Hypothalamus (tissue), 51 donors: ENCODE data around the gene SETD2.
"Not testable (repeated sequence)": the region's sequence is repeated elsewhere in the genome, so short reads cannot be mapped to it uniquely, and the experiment has no call there.

ENCODE experiments used
- DNase-seq, 51 donors: peaks; one replicate each; lab custom pipeline; 2025; lab: John Stamatoyannopoulos, UW

The SETD2 gene

GRCh38 chr3:47103619-47104018, 60.3 kb downstream of the SETD2 start:
- no peak for DNase-seq

- no peak for DNase-seq
These were observed 61.8 kb downstream of the SETD2 start for GRCh38 chr3:47102081-47102600.

GRCh38 chr3:47098910-47099309, 65.0 kb downstream of the SETD2 start:
- no peak for DNase-seq

GRCh38 chr3:47097864-47098263, 66.0 kb downstream of the SETD2 start:
- DNase-seq = peak in 1 of 51 donors; percentile 2

- no peak for DNase-seq
These were observed 67.0 kb downstream of the SETD2 start for GRCh38 chr3:47096959-47097358.

- no peak for DNase-seq
These were observed 71.8 kb downstream of the SETD2 start for GRCh38 chr3:47092090-47092489.

GRCh38 chr3:47089630-47090029, 74.3 kb downstream of the SETD2 start:
- DNase-seq = no peak

- DNase-seq = peak in 1 of 51 donors; percentile 2
These were observed 77.8 kb downstream of the SETD2 start for GRCh38 chr3:47086071-47086470.

- DNase-seq = no peak
These were observed 80.1 kb downstream of the SETD2 start for GRCh38 chr3:47083786-47084185.

- DNase-seq = no peak
These were observed 81.4 kb downstream of the SETD2 start for GRCh38 chr3:47082519-47082918.

GRCh38 chr3:47079432-47079831, 84.5 kb downstream of the SETD2 start:
- DNase-seq = no peak

- DNase-seq = no peak
These were observed 90.2 kb downstream of the SETD2 start for GRCh38 chr3:47073685-47074084.

GRCh38 chr3:47070770-47071169, 93.1 kb downstream of the SETD2 start:
- no peak for DNase-seq

- not testable (repeated sequence) for DNase-seq
These were observed 97.7 kb downstream of the SETD2 start for GRCh38 chr3:47066259-47066658.

GRCh38 chr3:47065681-47066080, 98.2 kb downstream of the SETD2 start:
- DNase-seq = no peak

- no peak for DNase-seq
These were observed 98.9 kb downstream of the SETD2 start for GRCh38 chr3:47065058-47065457.

GRCh38 chr3:47057212-47057671, 106.7 kb downstream of the SETD2 start:
- DNase-seq = no peak

GRCh38 chr3:47056705-47057104, 107.2 kb downstream of the SETD2 start:
- no peak for DNase-seq

GRCh38 chr3:47054412-47054811, 109.5 kb downstream of the SETD2 start:
- no peak for DNase-seq

GRCh38 chr3:47047673-47048072, 116.2 kb downstream of the SETD2 start:
- DNase-seq = no peak

GRCh38 chr3:47047069-47047468, 116.8 kb downstream of the SETD2 start:
- no peak for DNase-seq

GRCh38 chr3:47042231-47042791, 121.6 kb downstream of the SETD2 start:
- DNase-seq = no peak

GRCh38 chr3:47041114-47041513, 122.8 kb downstream of the SETD2 start:
- DNase-seq = no peak
